AG09319 (cell line): ENCODE results near the gene GINS1.

Experiments
- DNase-seq: peaks from one replicate; pipeline ENCODE4 v3.0.0-alpha.2; 2010; ENCODE audit warnings: low read depth; ENCODE audit errors: extremely low read depth
- TF ChIP-seq, protein P1 (sequence below): IDR thresholded peaks from 2 replicates; pipeline ENCODE4 v1.5.1; 2011; ENCODE audit warnings: low read depth, mild to moderate bottlenecking, inconsistent platforms, low read length, moderate library complexity

Gene GINS1

DNA sequence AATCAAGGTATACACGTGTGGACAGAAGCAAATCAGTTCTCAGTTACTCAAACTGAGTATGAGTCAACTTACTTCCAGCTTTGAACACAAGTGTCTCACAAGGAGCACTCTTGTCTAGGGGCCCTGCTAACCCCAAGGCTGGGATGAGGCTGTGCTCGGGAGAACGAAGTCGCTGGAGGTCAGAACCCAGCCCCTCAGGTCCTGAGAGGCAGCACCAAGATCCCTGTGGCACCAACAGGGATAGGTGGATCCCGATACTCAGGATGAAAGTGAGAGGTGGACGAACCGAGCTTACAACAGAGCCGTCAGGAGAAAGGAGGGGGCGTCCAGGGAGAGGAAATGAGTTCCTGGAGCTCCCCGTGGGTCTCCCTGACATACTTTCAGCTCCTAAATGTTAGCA, 85.7 kb downstream of the GINS1 start:
- TF ChIP-seq, protein P1, sequence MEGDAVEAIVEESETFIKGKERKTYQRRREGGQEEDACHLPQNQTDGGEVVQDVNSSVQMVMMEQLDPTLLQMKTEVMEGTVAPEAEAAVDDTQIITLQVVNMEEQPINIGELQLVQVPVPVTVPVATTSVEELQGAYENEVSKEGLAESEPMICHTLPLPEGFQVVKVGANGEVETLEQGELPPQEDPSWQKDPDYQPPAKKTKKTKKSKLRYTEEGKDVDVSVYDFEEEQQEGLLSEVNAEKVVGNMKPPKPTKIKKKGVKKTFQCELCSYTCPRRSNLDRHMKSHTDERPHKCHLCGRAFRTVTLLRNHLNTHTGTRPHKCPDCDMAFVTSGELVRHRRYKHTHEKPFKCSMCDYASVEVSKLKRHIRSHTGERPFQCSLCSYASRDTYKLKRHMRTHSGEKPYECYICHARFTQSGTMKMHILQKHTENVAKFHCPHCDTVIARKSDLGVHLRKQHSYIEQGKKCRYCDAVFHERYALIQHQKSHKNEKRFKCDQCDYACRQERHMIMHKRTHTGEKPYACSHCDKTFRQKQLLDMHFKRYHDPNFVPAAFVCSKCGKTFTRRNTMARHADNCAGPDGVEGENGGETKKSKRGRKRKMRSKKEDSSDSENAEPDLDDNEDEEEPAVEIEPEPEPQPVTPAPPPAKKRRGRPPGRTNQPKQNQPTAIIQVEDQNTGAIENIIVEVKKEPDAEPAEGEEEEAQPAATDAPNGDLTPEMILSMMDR = no peak
- DNase-seq = no peak

DNA sequence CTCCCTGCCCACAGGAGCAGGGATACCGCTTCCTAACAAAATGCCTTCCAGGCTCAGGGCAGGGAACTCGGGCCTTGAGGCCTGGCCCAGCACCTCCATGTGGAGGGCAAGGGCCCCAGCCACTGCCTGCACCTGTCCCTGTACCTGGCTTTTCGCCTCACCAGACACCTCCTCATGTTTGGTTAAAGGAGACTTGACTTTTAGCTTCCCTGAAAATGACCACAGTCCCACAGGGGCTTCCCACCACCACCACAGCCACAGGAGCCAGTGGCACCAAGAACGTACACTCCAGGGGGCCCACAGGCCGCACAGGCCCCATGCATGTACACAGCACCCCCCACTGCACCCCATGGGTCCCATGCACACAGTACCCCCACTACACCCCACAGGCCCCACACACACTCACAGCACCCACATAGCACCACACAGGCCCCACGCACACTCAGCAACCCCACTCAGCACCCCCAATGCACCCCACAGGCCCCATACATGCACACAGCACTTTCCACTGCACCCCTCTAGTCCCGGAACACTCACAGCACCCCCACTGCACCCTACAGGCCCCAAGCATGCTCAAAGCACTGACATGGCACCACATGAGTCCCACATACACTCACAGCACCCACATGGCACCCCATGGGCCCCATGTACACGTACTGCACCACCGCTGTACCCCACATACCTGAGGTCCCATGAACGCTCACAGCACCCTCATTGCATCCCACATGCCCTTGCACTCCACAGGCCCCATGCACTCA, 86.5 kb downstream of the GINS1 start:
- TF ChIP-seq, protein P1 = no peak
- no peak for DNase-seq

GRCh38 chr20:25494506-25495188, 87.2 kb downstream of the GINS1 start:
- DNase-seq = no peak
- TF ChIP-seq, protein P1 = no peak

DNA sequence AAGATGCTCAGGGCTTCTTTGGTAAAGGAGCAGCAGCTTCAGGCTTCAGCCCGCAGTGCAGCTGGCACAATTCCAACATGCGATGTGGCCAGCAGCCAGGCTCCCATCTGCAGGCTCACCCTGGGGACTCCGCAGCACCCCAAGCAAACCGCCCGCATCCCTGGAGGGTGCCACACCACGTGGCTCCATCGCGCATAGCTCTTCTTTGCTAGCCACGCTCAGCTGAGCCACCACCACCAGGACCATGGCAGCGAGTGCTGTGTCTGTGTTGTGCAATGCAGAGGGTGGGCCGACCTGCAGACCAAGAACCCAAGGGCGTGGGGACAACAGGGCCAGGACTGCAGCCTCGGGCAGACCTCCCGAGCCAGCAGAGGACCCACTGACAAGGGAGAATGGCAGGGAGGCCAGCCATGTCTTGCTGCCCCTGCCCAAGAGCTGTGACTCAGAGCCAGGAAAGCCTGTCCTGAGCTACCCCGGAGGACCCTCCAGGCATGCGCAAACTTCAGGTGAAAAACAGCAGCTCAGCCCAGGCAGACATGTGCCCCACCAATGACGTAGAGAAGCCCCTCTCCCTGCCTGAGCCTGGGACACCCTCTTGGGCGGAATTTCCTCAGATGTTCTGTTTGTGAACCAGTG, 87.8 kb downstream of the GINS1 start:
- TF ChIP-seq, protein P1 = no peak
- DNase-seq = no peak

DNA sequence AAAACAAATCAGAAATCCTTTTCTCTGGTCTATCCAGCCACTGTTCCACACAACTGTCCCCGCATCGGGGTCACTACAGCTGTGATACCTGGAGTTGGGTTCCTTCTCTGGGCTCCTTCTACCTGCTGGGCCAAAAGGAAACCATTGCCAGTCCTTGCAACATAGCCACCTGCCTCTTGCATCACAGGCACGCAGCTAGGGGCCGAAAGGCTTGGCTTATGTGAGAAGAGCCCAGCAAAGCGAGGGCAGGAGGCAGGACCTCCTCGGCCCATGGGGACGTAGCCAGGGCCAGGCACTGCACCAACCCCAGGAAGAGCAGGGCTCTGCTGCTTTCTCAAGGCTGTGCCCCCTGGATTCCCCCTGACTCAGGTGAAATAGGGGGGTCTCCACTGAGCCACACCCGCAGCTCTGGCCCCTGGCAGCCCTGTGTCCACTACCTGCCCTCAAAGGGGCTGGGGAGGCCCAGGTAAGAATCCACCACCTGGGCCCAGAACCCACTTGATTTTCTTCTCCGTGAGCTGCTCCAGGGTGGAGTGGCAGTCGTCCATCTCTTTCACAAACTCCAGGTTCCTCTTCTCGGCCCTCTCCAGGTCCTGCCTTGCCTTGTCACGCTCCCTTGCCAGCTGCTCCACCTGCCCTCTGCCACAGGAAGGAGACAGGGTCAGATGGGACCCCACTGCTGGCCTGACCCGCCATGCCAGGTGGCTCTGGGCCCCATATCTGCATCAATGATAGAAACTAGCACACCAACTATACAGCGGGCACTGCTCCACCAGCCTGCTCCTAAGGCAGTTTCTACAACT, 88.9 kb downstream of the GINS1 start:
- no peak for DNase-seq
- TF ChIP-seq, protein P1 = no peak

GRCh38 chr20:25496968-25497401, 89.5 kb downstream of the GINS1 start:
- DNase-seq = no peak
- TF ChIP-seq, protein P1 = no peak
